Panc1 (cell line): ENCODE measurements around the gene HSPBP1. TPM values are rescaled to one million over a fixed set of nuclear protein-coding genes. Genes with fewer than 3 reads are reported as not detected.

Experiments used
- ATAC-seq: fragments of 200-7000 bp; cut with Tn5 transposase; 2 replicates; pipeline ENCODE4 v1.9.1; 2020; ENCODE audit warnings: mild to moderate bottlenecking, moderate library complexity
- BruUV-seq: library from RNA; stranded (reverse); fragments of 400-500 nt; replicated peaks from 2 replicates; lab custom pipeline; 2021; lab: Mats Ljungman, UMichigan
- CTCF ChIA-PET: fragments of 300-600 bp; sonication (Branson Sonifier 250); formaldehyde crosslinking; loops from one replicate; lab custom pipeline; 2022; ENCODE audit warnings: antibody characterized with exemption; lab: Charles Lee
- POLR2A ChIA-PET: fragments of 300-600 bp; sonication (Branson Sonifier 250); formaldehyde crosslinking; loops from one replicate; lab custom pipeline; 2022; ENCODE audit warnings: antibody characterized with exemption; lab: Charles Lee
- DNase-seq: peaks from one replicate; pipeline ENCODE4 v3.0.0-alpha.2; 2010; ENCODE audit warnings: low read depth, low spot score
- H3K27ac ChIP-seq: 2 replicates; pipeline ENCODE4 v1.5.1; 2011; ENCODE audit warnings: mild to moderate bottlenecking, low read length, inconsistent platforms
- H3K27me3 ChIP-seq: fragments of 200-500 bp; sonication (Bioruptor generic); 2 replicates; pipeline ENCODE4 v1.6.0; 2014; ENCODE audit warnings: low read length, inconsistent platforms; ENCODE audit not compliant: control insufficient read depth, insufficient read depth
- H3K36me3 ChIP-seq: fragments of 200-500 bp; sonication (Bioruptor generic); 2 replicates; pipeline ENCODE4 v1.5.1; 2014; ENCODE audit warnings: inconsistent platforms, mild to moderate bottlenecking, low read length, moderate library complexity; ENCODE audit not compliant: control insufficient read depth, insufficient read depth
- H3K4me1 ChIP-seq: 2 replicates; pipeline ENCODE4 v1.5.1; 2011; ENCODE audit warnings: inconsistent platforms, mild to moderate bottlenecking, low read length, moderate library complexity; ENCODE audit not compliant: control insufficient read depth, insufficient read depth
- H3K4me3 ChIP-seq, 2 experiments: 2 replicates each; pipeline ENCODE4 v1.5.1; 2011 to 2012; ENCODE audit warnings: low read depth in 2 of 2, low read length in 2 of 2, mild to moderate bottlenecking in 2 of 2, inconsistent platforms in 1 of 2, moderate library complexity in 1 of 2
- H3K9me3 ChIP-seq: fragments of 200-500 bp; sonication (Bioruptor generic); 2 replicates; pipeline ENCODE4 v1.5.1; 2014; ENCODE audit warnings: low read depth, mild to moderate bottlenecking, inconsistent platforms, low read length, moderate library complexity; ENCODE audit not compliant: control insufficient read depth, insufficient read depth
- CTCF ChIP-seq: fragments of 450-650 bp; IDR thresholded peaks from 2 replicates; pipeline ENCODE4 v1.5.1; 2017; ENCODE audit warnings: mild to moderate bottlenecking
- POLR2AphosphoS5 ChIP-seq: IDR thresholded peaks from 2 replicates; pipeline ENCODE4 v1.6.1; 2012; ENCODE audit warnings: mild to moderate bottlenecking, low read depth, low read length, moderate library complexity
- REST ChIP-seq, 2 experiments: IDR thresholded peaks; 2 replicates each; pipeline ENCODE4 v1.6.1; 2011 to 2012; ENCODE audit warnings: low read depth in 2 of 2, control low read depth in 1 of 2, low read length in 1 of 2, mild to moderate bottlenecking in 1 of 2, moderate library complexity in 1 of 2; ENCODE audit not compliant: insufficient read depth in 1 of 2
- SIN3A ChIP-seq: IDR thresholded peaks from 2 replicates; pipeline ENCODE4 v1.6.1; 2012; ENCODE audit warnings: low read depth, mild to moderate bottlenecking, low read length, moderate library complexity, borderline replicate concordance; ENCODE audit not compliant: insufficient read depth
- TCF7L2 ChIP-seq: IDR thresholded peaks from 2 replicates; pipeline ENCODE4 v1.6.1; 2011; ENCODE audit warnings: mild to moderate bottlenecking, low read depth, low read length, inconsistent platforms
- in situ Hi-C: cut with HindIII; loops from 2 replicates; pipeline ENCODE4 v1.10.0; 2016; ENCODE audit warnings: low sequenced_read_pairs, low pct_unique_long_range_greater_than_20kb
- intact Hi-C: fragments of 100-400 bp; cut with micrococcal nuclease; formaldehyde crosslinking; loops from one replicate; pipeline ENCODE4 v1.10.0; 2022; ENCODE audit not compliant: unreplicated experiment
- total RNA-seq: library from RNA; stranded (reverse); gene quantifications from one replicate; pipeline ENCODE4 v1.2.1, GENCODE V29; 2021; ENCODE audit not compliant: unreplicated experiment

Gene HSPBP1
- total RNA-seq, 1 experiment from 2014 or later, result 84.2 TPM

GRCh38 chr19:55278391-55279135 lies 1.3 kb downstream of the HSPBP1 start:
- Histone ChIP-seq H3K9me3 (no peaks in the 10 kb centered on the region), H3K27ac (peak overlapping the region; percentile 76; the same call in 1 of the 2 replicates), H3K4me1 (peaks cover 12% of the 10 kb centered on the region), H3K36me3 (no peaks in the 10 kb centered on the region), H3K27me3 (no peaks in the 10 kb centered on the region), H3K4me3 (peak overlapping the region; percentile 66 to 68)
- TF ChIP-seq CTCF (no peak), POLR2AphosphoS5 (no peak), SIN3A (no peak), REST (IDR thresholded peaks at IDR 0.05; ENCODE audit: insufficient read depth in 1 of 2, low read depth in 2 of 2, low read length in 1 of 2) (no peak), TCF7L2 (no peak)
- in situ Hi-C loops (no loop called here), intact Hi-C loops (no loop called here)
- ATAC-seq (no peak), DNase-seq (no peak)
- CTCF ChIA-PET, result interaction anchor here (0.6 kb wide), 2 partner anchors 17 to 146 kb away, joined by 3 read pairs; no protein-coding TSS in a partner anchor
- no TSS peak for BruUV-seq
- POLR2A ChIA-PET, result no interaction called here

- peaks cover 12% of the 10 kb centered on the region for H3K4me1 ChIP-seq
- POLR2A ChIA-PET, result no interaction called here
- in situ Hi-C loops, result no loop called here
These were observed 2.4 kb downstream of the HSPBP1 start for GRCh38 chr19:55277494-55277893.

More at GRCh38 chr19:55277494-55277893, 2.4 kb downstream of the HSPBP1 start:
- no peaks in the 10 kb centered on the region for H3K27me3 ChIP-seq
- intact Hi-C loops, result no loop called here
- ATAC-seq, result no peak
- TF ChIP-seq REST (IDR thresholded peaks at IDR 0.05; ENCODE audit: insufficient read depth in 1 of 2, low read depth in 2 of 2, low read length in 1 of 2), result no peak
- no peaks in the 10 kb centered on the region for H3K9me3 ChIP-seq
- H3K27ac ChIP-seq, result no peak overlapping the region
- H3K4me3 ChIP-seq, result no peak overlapping the region
- H3K36me3 ChIP-seq, result no peaks in the 10 kb centered on the region
- CTCF ChIA-PET, result interaction anchor here (0.6 kb wide), 1 partner anchor 18 kb away, joined by 3 read pairs; no protein-coding TSS in a partner anchor
- BruUV-seq, result no TSS peak
- no peak for DNase-seq
